Thoracic aorta (tissue), 2 donors: ENCODE measurements around the gene TPD52L2. TPM values are rescaled to one million over a fixed set of nuclear protein-coding genes. Genes with fewer than 3 reads are reported as not detected.

Source experiments
- ATAC-seq: fragments of 150-250 bp; one replicate; pipeline ENCODE4 v1.8.0; 2017; ENCODE audit warnings: low read depth; ENCODE audit not compliant: insufficient number of reproducible peaks, low FRiP score
- DNase-seq: peaks from one replicate; pipeline ENCODE4 v3.0.0-alpha.2; 2020; ENCODE audit warnings: low spot score
- H3K27ac ChIP-seq, 2 donors: fragments of 200-600 bp; sonication (generic); 1 replicate in 1 of 2; 2 replicates in 1 of 2; pipeline ENCODE4 v1.5.1; 2016; ENCODE audit warnings: mild to moderate bottlenecking in 2 of 2, moderate library complexity in 2 of 2
- H3K27me3 ChIP-seq: fragments of 200-600 bp; sonication (generic); replicated peaks from 2 replicates; pipeline ENCODE4 v1.6.0; 2016; ENCODE audit warnings: mild to moderate bottlenecking; ENCODE audit not compliant: insufficient read depth
- H3K36me3 ChIP-seq: fragments of 200-600 bp; sonication (generic); one replicate; pipeline ENCODE4 v1.5.1; 2016
- H3K4me1 ChIP-seq, 2 donors: fragments of 200-600 bp; sonication (generic); 1 replicate in 1 of 2; 2 replicates in 1 of 2; pipeline versions ENCODE4 v1.5.1 to v1.6.0; 2016; ENCODE audit warnings: low read depth in 2 of 2, mild to moderate bottlenecking in 1 of 2; ENCODE audit not compliant: control insufficient read depth in 1 of 2
- H3K4me3 ChIP-seq: fragments of 200-600 bp; sonication (generic); 2 replicates; pipeline ENCODE4 v1.5.1; 2016; ENCODE audit warnings: mild to moderate bottlenecking
- H3K9me3 ChIP-seq: fragments of 200-600 bp; sonication (generic); 2 replicates; pipeline ENCODE4 v1.5.1; 2016
- total RNA-seq, 2 donors: library from RNA; depleted of rRNA; stranded (reverse); fragments of >200 nt; gene quantifications; one replicate each; pipeline versions ENCODE4 v1.1.0 to v1.2.3, GENCODE V29; 2016
- TF ChIP-seq, protein P1 (sequence below): fragments of 200-600 bp; sonication (generic); IDR thresholded peaks from one replicate; pipeline ENCODE4 v1.5.1; 2019; ENCODE audit warnings: antibody characterized with exemption

The TPD52L2 gene
- total RNA-seq, 2 donors from 2014 or later = 106 to 159 TPM

DNA sequence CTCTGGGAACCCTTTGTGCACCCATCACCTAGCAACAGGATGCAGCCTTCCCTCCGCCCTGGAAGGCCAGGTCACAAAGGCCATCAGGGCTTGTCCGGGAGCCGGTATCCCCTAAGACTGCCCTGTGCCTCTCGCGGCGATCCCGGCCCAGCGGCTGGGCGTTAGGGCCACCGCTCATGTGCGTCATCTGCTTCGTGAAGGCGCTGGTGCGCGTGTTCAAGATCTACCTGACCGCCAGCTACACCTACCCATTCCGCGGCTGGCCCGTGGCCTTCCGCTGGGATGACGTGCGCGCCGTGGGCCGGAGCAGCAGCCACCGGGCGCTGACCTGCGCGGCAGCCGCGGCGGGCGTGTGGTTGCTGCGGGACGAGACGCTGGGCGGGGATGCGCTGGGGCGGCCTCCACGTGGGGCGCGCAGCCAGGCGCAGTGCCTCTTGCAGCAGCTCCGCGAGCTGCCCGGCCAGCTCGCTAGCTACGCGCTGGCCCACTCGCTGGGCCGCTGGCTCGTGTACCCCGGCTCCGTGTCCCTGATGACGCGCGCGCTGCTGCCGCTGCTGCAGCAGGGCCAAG is 3.6 kb upstream of the TPD52L2 start, which contains the start of gene ABHD16B:
TSS of gene ABHD16B (plus strand) at position 134 of the 570 bp plus-strand sequence. CDS start at position 177, 43 bp downstream.
- Histone ChIP-seq H3K27ac (no peak within 1 kb of the TSS), H3K4me1 (peaks cover 19 to 35% of the 10 kb centered on the region in 2 donors), H3K36me3 (no peaks in the 10 kb centered on the region), H3K4me3 (no peak within 1 kb of the TSS), H3K27me3 (peaks cover 5% of the 10 kb centered on the region), H3K9me3 (no peaks in the 10 kb centered on the region)
- DNase-seq (no peak), ATAC-seq (no peak)
- TF ChIP-seq, protein P1, sequence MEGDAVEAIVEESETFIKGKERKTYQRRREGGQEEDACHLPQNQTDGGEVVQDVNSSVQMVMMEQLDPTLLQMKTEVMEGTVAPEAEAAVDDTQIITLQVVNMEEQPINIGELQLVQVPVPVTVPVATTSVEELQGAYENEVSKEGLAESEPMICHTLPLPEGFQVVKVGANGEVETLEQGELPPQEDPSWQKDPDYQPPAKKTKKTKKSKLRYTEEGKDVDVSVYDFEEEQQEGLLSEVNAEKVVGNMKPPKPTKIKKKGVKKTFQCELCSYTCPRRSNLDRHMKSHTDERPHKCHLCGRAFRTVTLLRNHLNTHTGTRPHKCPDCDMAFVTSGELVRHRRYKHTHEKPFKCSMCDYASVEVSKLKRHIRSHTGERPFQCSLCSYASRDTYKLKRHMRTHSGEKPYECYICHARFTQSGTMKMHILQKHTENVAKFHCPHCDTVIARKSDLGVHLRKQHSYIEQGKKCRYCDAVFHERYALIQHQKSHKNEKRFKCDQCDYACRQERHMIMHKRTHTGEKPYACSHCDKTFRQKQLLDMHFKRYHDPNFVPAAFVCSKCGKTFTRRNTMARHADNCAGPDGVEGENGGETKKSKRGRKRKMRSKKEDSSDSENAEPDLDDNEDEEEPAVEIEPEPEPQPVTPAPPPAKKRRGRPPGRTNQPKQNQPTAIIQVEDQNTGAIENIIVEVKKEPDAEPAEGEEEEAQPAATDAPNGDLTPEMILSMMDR = no peak

DNA sequence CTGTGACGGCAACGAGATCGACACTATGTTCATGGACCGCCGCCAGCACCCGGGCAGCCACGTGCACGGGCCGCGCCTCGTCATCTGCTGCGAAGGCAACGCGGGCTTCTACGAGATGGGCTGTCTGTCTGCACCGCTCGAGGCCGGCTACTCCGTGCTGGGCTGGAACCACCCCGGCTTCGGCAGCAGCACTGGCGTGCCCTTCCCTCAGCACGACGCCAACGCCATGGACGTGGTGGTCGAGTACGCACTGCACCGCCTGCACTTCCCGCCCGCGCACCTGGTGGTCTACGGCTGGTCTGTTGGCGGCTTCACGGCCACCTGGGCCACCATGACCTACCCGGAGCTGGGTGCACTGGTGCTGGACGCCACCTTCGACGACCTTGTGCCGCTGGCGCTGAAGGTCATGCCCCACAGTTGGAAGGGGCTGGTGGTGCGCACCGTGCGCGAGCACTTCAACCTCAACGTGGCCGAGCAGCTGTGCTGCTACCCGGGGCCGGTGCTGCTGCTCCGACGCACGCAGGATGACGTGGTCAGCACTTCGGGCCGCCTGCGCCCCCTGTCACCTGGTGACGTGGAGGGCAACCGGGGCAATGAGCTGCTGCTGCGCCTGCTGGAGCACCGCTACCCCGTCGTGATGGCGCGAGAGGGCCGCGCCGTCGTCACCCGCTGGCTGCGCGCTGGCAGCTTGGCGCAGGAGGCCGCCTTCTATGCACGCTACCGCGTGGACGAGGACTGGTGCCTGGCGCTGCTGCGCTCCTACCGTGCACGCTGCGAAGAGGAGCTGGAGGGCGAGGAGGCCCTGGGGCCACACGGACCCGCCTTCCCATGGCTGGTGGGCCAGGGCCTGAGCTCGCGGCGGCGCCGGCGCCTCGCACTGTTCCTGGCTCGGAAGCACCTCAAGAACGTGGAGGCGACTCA is 2.8 kb upstream of the TPD52L2 start:
- H3K9me3 ChIP-seq = no peaks in the 10 kb centered on the region
- H3K4me1 ChIP-seq = peaks cover 20 to 43% of the 10 kb centered on the region in 2 donors
- no peak overlapping the region for H3K27ac ChIP-seq
- DNase-seq = no peak
- H3K36me3 ChIP-seq = no peaks in the 10 kb centered on the region
- H3K4me3 ChIP-seq = no peak overlapping the region
- ATAC-seq = no peak
- TF ChIP-seq, protein P1 = no peak
- peaks cover 5% of the 10 kb centered on the region for H3K27me3 ChIP-seq

DNA sequence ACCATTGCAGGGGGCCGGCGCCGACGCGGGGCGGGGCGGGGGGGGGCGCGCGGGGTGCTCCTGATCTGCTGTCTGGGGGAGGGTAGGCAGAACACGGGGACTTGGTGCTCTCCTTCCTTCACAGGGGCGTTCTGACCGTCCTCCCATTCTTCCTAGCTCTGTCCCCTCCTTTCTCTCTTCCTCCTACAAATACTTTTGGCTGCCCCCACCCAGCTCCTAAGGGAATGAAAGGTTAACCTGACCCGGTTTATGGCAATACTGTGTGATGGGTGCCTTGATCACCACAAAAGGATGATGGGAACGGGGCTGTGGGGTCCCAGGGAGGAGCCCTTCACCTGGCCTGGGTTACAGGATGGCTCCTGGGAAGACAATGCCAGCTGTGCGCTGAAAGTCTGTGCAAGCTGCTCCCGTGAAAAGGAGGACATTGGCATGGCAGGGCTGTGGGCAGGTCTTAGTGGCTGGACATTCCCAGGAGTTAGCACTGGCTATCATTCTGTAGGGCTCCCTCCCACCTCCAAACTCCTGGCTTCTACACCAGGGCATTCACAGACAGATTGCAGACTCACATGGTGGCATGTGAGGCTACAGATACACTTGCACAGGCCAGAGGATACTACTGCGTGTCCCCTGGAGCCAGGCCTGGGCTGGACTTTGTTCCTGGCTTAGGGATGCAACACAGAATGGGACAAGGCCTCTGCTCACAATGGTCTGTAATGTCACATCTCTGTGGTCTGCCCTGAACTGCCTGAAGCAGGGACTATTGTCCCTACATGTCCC is 1.9 kb upstream of the TPD52L2 start:
- Histone ChIP-seq H3K27ac (peak overlapping the region; percentile 85 to 93), H3K9me3 (no peaks in the 10 kb centered on the region), H3K36me3 (no peaks in the 10 kb centered on the region), H3K4me1 (peaks cover 17 to 40% of the 10 kb centered on the region in 2 donors), H3K4me3 (peak overlapping the region; percentile 95), H3K27me3 (peaks cover 3% of the 10 kb centered on the region)
- no peak for DNase-seq
- no peak for ATAC-seq
- TF ChIP-seq, protein P1 = no peak

DNA sequence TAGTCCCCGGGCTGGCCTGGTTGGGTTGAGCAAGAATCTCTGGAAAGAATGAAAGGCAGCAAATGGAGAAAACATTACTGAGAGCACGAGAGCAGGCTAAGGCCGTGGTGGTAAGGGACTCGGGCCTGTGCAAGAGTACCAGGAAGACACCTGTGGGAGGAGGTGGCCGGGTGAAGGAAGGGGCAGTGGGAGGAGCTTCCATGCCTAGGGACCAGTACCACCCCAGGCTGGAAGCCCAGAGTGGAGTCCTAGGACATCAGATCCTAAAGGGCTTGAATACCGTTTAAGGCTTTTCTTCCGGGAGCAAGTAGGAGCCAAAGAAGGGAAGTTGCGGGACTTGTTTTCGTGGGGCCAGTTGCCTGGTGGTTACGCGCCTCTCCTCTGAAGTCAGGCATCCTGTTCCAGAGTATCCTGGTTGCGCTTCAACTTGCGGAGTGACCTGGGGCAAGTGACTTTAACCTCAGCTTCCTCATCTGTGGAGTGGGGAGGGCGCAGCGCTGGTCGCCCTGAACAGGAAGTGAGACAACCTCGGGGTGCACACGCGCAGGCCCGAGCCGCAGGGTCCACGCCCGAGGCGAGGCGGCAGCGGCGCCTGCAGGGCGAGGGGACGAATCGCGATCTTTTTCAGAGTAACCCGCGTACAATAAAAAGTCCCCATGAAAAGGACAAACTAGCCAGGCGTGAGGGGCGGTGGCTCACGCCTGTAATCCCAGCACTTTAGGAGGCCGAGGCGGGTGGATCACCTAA is 1.1 kb upstream of the TPD52L2 start:
- ATAC-seq = peak; percentile 19
- DNase-seq = peak; percentile 36
- Histone ChIP-seq H3K4me1 (peaks cover 13 to 33% of the 10 kb centered on the region in 2 donors), H3K27ac (peak overlapping the region; percentile 85 to 93), H3K4me3 (peak overlapping the region; percentile 95), H3K27me3 (no peaks in the 10 kb centered on the region), H3K9me3 (no peaks in the 10 kb centered on the region), H3K36me3 (no peaks in the 10 kb centered on the region)
- TF ChIP-seq, protein P1 = peak; percentile 55
